HUES48 (cell line): Measurements from ENCODE around the gene CCDC196.
"Not testable (repeated sequence)": the region's sequence is repeated elsewhere in the genome, so short reads cannot be mapped to it uniquely, and the experiment has no call there.

Experiments
- H3K27ac ChIP-seq: one replicate; pipeline ENCODE4 v1.7.0; 2013; ENCODE audit warnings: low read depth, low read length, inconsistent platforms
- H3K27me3 ChIP-seq: 2 replicates; pipeline ENCODE4 v1.6.1; 2013; ENCODE audit warnings: mild to moderate bottlenecking, low read length; ENCODE audit not compliant: control insufficient read depth, insufficient read depth
- H3K36me3 ChIP-seq: 2 replicates; pipeline ENCODE4 v1.6.1; 2013; ENCODE audit warnings: low read length; ENCODE audit not compliant: control insufficient read depth, insufficient read depth
- H3K4me1 ChIP-seq: 2 replicates; pipeline ENCODE4 v1.6.1; 2013; ENCODE audit warnings: mild to moderate bottlenecking, low read length; ENCODE audit not compliant: control insufficient read depth, insufficient read depth
- H3K4me3 ChIP-seq: 2 replicates; pipeline ENCODE4 v1.5.1; 2013; ENCODE audit warnings: mild to moderate bottlenecking, low read depth, low read length
- H3K9ac ChIP-seq: 2 replicates; pipeline ENCODE4 v1.6.1; 2013; ENCODE audit warnings: mild to moderate bottlenecking, low read depth, low read length, moderate library complexity
- H3K9me3 ChIP-seq: 2 replicates; pipeline ENCODE4 v1.6.1; 2013; ENCODE audit warnings: low read length; ENCODE audit not compliant: control insufficient read depth, insufficient read depth

CCDC196 gene

DNA sequence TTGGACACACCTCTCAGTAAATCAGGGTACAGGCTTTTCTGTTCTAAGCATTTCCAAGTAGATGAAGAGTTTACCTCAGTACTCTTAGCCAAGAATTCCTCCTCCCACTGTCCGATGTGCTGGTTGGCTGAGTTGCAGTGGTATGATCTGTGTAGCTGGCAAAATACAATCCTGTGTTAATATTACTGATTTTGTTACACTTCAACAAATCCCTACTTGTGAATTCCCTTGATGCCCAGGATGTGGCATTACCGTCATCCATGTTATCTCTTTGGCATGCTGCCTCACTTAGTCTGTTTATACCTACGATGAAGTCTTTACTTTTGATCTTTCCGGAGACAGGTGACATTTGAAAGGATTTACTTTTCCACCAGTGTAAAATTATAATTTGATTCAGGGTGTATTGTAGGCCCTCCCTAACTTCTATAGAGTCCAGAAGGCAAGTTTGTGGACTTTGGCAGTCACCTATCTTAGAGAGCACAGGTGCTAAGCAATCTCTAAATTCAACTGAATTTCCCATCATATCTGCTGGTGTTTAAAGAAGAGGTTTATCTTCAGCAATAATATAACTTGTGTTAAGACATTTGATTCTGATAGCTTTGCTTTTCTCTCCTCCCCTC lies 10.1 kb downstream of the CCDC196 start:
- H3K4me1 ChIP-seq: no peaks in the 10 kb centered on the region; the same call in 1 of the 2 replicates
- no peak overlapping the region for H3K27ac ChIP-seq
- H3K4me3 ChIP-seq: no peak overlapping the region
- H3K9ac ChIP-seq: no peak overlapping the region
- H3K27me3 ChIP-seq: no peaks in the 10 kb centered on the region
- H3K9me3 ChIP-seq: no peaks in the 10 kb centered on the region
- H3K36me3 ChIP-seq: no peaks in the 10 kb centered on the region

DNA sequence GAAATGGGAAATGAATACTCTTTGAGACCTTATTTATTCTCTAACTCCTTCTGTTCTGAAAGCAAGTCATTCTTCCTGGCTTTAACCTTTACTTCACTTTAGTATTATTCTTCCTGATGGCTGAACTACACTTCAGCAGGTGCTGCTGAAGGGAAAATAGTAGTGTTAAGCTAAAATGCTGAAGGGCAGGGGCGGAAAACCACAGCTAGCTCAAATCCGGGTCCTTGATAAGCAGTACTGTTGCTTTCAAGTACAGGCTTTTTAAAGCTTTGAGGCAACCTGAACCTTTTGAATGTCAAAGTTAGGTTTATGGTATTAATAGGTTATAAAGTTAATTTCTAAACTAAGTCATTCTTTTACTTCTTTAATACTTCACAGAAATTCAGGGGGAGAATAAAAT lies 10.7 kb downstream of the CCDC196 start:
- no peaks in the 10 kb centered on the region; the same call in 1 of the 2 replicates for H3K4me1 ChIP-seq
- no peak overlapping the region for H3K9ac ChIP-seq
- no peaks in the 10 kb centered on the region for H3K27me3 ChIP-seq
- no peaks in the 10 kb centered on the region for H3K36me3 ChIP-seq
- no peak overlapping the region for H3K4me3 ChIP-seq
- H3K9me3 ChIP-seq: no peaks in the 10 kb centered on the region
- no peak overlapping the region for H3K27ac ChIP-seq

DNA sequence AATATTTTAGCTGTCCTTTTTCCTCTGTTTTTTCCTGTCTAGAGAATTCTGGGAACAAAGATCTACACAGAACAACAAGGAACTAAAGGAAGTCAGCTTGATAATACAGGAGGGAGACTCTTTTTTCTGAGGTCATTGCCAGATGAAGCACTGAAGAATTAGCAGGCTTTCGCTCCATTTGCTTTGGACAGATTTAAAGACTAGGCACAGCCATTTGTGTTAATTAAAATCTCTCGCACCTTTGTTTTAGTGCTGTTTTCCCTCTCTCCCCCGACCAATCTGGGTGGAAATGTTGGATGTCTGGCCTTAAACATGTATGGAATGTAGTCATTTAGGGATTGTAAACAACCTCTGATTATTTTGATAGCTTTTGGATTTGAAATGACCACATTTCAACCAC lies 12.1 kb downstream of the CCDC196 start:
- Histone ChIP-seq H3K27me3 (no peaks in the 10 kb centered on the region), H3K36me3 (no peaks in the 10 kb centered on the region), H3K9ac (no peak overlapping the region), H3K27ac (no peak overlapping the region), H3K4me3 (no peak overlapping the region), H3K9me3 (no peaks in the 10 kb centered on the region), H3K4me1 (no peaks in the 10 kb centered on the region; the same call in 1 of the 2 replicates)

DNA sequence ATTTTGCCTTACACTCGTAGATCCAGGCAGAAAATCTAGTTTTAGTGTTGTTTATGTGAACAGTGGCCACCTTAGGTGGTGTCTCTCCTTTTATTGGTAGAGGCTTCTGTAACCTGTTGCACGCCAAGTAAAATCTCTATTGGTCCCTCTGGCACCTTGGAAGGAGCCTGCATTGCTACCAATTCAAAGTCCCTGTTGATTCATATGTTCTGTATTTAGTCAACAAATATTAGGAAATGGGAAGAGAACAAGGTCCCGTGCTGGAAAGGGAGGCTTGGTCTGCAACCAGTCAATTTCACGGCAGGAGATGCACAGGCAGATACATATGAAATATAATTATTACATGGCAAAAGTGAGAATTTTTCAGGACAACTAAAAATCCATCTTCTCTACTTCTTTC lies 15.4 kb downstream of the CCDC196 start:
- H3K4me1 ChIP-seq: no peaks in the 10 kb centered on the region
- H3K4me3 ChIP-seq: no peak overlapping the region
- peaks cover 4% of the 10 kb centered on the region; the same call in 1 of the 2 replicates for H3K27me3 ChIP-seq
- no peak overlapping the region for H3K9ac ChIP-seq
- H3K27ac ChIP-seq: no peak overlapping the region
- no peaks in the 10 kb centered on the region for H3K36me3 ChIP-seq
- H3K9me3 ChIP-seq: no peaks in the 10 kb centered on the region

DNA sequence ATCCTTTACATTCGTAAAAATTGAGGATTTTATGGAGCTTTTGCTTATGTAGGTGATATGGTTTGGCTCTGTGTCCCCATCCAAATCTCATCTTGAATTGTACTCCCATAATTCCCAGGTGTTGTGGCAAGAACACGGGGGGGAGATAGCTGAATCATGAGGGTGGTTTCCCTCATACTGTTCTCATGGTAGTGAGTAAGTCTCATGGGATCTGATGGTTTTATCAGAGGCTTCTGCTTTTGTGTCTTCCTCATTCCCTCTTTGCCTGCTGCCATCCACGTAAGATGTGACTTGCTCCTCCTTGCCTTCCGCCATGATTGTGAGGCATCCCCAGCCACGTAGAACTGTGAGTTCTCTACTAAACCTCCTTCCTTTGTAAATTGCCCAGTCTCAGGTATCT lies 16.7 kb downstream of the CCDC196 start:
- H3K9me3 ChIP-seq, H3K27me3 ChIP-seq, H3K27ac ChIP-seq, H3K9ac ChIP-seq, H3K36me3 ChIP-seq, H3K4me1 ChIP-seq, H3K4me3 ChIP-seq: not testable (repeated sequence)

DNA sequence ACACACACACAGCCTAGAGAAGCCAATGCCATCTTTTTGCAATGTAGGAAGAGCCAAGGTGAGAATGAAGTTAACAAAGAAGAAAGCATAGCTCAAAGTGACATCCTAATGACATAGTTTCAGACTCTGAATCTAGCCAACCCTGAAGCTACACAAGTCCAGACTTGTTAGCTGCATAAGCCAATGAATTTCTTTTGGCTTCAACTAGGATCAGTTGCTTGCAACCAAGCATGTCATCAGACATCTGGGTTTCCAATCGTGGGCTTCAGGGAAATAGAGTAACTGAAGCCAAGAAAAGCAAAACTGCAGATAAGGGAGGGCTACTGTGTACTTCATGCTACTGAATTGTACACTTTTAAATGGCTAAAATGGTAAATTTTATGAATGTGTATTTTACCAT lies 17.4 kb downstream of the CCDC196 start:
- peaks cover 4% of the 10 kb centered on the region; the same call in 1 of the 2 replicates for H3K27me3 ChIP-seq
- H3K4me3 ChIP-seq: no peak overlapping the region
- no peak overlapping the region for H3K27ac ChIP-seq

DNA sequence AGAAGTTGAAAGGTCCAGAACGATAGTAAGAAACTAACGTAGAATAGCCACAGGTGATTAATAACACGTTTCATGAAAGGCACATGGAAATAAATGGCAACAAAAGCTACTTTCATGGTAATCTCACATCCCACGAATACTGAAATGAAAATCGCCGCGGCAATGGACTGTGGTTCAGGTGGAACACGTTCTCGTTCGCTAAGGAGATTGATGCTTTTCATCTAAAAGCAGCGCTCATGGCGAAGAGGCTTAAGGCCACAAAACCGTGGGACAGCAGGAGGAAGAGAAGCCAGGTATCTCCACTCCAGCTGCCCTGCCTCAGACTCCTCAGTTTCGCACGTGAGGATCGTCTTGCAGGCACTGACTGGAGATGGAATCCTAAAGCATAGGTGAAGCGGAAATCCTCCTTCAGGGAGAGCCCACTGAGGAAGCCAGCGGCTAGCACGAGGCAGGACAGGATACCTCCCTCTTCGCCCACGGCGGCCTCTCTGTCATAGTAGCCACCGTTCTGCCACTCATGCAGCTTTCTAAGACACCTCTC lies 21.1 kb downstream of the CCDC196 start:
- peaks cover 21% of the 10 kb centered on the region for H3K27me3 ChIP-seq
- H3K36me3 ChIP-seq: no peaks in the 10 kb centered on the region
- peak overlapping the region; percentile 73 for H3K27ac ChIP-seq
- peak overlapping the region; percentile 75 for H3K9ac ChIP-seq
- peak overlapping the region; percentile 86 for H3K4me3 ChIP-seq
- no peaks in the 10 kb centered on the region for H3K9me3 ChIP-seq
- H3K4me1 ChIP-seq: peaks cover 4% of the 10 kb centered on the region; the same call in 1 of the 2 replicates

More for the DNA sequence above, 17.4 kb downstream of the CCDC196 start:
- Histone ChIP-seq H3K4me1 (no peaks in the 10 kb centered on the region), H3K9ac (no peak overlapping the region), H3K36me3 (no peaks in the 10 kb centered on the region), H3K9me3 (no peaks in the 10 kb centered on the region)

DNA sequence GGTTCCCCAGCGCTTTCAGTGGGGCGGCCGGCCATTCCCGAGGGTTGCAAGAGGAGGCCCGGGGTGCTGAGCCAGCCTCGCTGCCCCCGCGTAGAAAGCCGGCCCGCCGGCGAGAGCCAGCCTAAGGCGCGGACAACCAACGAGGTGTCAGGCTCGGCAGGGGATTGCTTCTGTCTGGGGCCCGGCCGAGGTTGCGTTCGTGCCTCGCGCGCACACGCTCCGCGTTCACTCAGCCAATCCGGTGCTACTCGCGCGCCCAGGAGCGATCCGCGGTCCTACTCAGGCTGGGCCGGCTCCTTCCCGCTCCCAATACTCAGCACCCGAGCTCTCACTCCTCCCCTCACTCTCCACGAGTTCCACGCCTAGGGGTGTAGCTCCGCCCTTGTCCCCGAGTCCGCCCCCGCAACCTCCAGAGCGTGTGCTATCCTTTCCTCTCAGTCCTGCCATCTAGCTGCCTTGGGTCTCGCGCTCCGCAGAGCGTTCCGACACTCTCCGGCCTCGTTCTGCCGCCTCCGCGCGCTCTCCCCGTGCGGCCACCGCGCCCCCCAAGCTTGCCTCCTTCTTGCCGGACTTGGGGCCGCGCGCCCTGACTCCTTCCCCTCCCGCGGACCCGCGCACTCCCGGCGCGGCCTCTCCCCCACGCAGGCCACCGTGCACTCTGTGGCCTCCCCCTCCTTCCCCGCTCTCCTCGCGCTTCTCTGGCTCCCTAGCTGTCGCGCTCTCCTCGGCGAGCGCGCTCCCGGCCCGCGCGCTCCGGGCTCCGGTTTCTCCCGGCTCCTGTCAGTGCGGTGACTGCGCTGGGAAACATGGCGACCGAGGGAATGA lies 21.8 kb downstream of the CCDC196 start, which contains the start of gene GPHN:
Gene GPHN (plus strand): TSS at position 426 of the 825 bp plus-strand sequence.
- Histone ChIP-seq H3K9me3 (no peaks in the 10 kb centered on the region), H3K4me3 (peak within 1 kb of the TSS; percentile 86)

DNA sequence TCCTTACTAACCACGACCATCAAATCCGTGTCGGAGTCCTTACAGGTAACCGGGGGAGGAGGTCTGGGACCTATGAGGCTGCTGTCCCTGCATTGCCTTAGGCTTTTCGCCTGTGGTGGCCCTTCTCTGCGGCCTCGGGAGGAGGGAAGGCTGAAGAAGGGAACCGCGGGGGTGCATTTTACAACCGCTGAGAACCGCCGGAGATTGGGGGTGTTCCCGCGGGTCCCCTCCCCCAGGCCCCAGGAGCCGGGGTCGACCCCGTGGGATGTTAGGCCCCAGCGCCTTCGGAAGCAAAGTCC lies 22.3 kb downstream of the CCDC196 start:
- Histone ChIP-seq H3K9me3 (no peaks in the 10 kb centered on the region), H3K27ac (peak overlapping the region; percentile 73), H3K9ac (peak overlapping the region; percentile 55; the same call in 1 of the 2 replicates)

More for the DNA sequence above, 21.8 kb downstream of the CCDC196 start, which contains the start of gene GPHN:
- H3K9ac ChIP-seq: peak within 1 kb of the TSS; percentile 75
- peaks cover 4% of the 10 kb centered on the region; the same call in 1 of the 2 replicates for H3K4me1 ChIP-seq
- H3K36me3 ChIP-seq: no peaks in the 10 kb centered on the region
- H3K27ac ChIP-seq: peak within 1 kb of the TSS; percentile 73
- H3K27me3 ChIP-seq: peaks cover 21% of the 10 kb centered on the region

DNA sequence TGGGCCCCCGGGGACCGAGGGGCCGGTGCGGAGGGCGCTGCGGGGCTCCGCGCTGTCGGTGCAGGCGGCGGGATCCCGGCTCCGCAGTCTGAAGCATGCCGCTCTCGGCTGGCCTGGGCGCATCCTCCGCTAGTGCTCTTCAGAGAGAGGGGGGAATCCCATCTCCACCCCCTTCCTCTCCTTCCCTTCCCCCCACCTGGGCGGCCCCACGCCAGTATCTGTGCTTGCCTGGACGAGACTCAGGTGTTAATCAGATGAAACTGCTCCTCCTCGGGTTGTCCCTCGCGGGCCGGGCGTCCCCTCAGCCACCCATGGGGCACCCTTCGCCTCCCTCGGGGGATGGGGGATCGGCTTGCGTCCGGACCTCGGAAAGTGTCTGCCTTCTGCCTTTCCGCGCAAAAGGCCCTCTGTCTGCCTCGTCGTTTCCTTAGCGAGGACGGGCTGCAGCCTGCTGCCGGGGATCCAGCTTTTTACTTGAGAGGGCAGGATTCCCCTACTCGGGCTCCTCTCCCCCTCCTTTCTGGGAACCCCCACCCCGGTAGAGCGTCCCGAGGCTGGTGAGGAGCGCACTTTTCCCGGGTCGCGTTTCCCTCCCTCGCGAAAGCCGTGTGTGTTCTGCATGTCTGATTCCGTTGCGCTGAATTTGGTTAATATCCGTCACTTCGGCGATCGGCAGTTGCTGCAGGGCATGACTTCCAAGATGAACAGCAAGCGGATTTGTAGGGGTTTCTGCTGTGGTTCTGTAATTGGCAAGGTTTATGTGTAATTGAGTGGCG lies 22.9 kb downstream of the CCDC196 start:
- peak overlapping the region; percentile 55; the same call in 1 of the 2 replicates for H3K9ac ChIP-seq
- H3K4me1 ChIP-seq: peaks cover 4% of the 10 kb centered on the region; the same call in 1 of the 2 replicates
- H3K36me3 ChIP-seq: no peaks in the 10 kb centered on the region
- H3K4me3 ChIP-seq: peak overlapping the region; percentile 86
- H3K9me3 ChIP-seq: no peaks in the 10 kb centered on the region
- peak overlapping the region; percentile 73 for H3K27ac ChIP-seq
- H3K27me3 ChIP-seq: peaks cover 21% of the 10 kb centered on the region

More for the DNA sequence above, 22.3 kb downstream of the CCDC196 start:
- H3K4me1 ChIP-seq: peaks cover 4% of the 10 kb centered on the region; the same call in 1 of the 2 replicates
- peak overlapping the region; percentile 86 for H3K4me3 ChIP-seq
- peaks cover 21% of the 10 kb centered on the region for H3K27me3 ChIP-seq
- no peaks in the 10 kb centered on the region for H3K36me3 ChIP-seq
